Measurements from ENCODE around the gene EXD3. TPM values are rescaled to one million over a fixed set of nuclear protein-coding genes. Genes with fewer than 3 reads are reported as not detected.
A peak's percentile ranks its signal among the peaks of the same experiment; 100 is the strongest.

Gene EXD3
- total and polyA plus RNA-seq, 2 of the 13 experiments (the other 11 are each of a cell fraction or from before 2014, with no cell fraction given) = 2.7 to 4.8 TPM

DNA sequence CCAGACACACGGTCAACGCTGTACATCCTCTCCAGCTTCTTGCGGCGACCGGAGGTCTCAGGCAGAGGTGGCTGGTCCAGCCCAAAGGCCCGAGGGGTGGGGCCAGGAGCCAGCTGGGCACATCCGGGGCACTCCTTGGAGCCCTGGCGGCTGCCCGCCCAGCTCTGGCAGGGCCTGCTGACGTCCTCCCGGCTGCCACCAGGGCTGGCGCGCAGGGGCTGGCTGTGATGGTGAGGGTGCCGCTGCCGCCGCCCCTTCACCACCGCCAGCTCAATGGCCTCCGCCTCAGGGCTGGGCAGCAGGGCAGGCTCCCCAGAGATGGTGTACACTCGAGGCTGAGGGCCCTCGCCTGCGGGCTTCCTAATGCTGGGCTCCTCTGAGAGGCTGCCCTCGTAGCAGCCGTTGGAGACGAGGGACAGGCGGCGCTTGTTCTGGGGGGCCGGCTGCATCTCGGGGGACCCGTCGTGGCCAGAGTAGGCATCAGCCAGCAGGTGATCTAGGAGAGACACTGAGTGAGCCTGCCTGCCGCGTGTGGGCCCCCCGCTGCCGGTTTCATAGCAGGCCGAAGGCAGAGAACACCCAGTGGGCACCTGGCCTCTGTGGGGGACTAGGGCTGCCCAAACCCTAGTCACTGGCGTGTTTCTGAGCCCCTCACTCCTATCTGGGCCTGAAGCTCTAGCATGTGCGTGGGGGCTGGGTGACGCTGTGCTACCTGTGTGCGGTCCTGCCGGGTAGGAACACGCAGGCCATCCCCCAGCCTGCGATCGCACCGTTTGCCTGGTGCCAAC, 34.6 kb upstream of the EXD3 start (continued):
- TF ChIP-seq, protein P1, sequence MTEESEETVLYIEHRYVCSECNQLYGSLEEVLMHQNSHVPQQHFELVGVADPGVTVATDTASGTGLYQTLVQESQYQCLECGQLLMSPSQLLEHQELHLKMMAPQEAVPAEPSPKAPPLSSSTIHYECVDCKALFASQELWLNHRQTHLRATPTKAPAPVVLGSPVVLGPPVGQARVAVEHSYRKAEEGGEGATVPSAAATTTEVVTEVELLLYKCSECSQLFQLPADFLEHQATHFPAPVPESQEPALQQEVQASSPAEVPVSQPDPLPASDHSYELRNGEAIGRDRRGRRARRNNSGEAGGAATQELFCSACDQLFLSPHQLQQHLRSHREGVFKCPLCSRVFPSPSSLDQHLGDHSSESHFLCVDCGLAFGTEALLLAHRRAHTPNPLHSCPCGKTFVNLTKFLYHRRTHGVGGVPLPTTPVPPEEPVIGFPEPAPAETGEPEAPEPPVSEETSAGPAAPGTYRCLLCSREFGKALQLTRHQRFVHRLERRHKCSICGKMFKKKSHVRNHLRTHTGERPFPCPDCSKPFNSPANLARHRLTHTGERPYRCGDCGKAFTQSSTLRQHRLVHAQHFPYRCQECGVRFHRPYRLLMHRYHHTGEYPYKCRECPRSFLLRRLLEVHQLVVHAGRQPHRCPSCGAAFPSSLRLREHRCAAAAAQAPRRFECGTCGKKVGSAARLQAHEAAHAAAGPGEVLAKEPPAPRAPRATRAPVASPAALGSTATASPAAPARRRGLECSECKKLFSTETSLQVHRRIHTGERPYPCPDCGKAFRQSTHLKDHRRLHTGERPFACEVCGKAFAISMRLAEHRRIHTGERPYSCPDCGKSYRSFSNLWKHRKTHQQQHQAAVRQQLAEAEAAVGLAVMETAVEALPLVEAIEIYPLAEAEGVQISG (CRISPR knock-in tag; IDR thresholded peaks at IDR 0.05) = no peak
- TF ChIP-seq, protein P2, sequence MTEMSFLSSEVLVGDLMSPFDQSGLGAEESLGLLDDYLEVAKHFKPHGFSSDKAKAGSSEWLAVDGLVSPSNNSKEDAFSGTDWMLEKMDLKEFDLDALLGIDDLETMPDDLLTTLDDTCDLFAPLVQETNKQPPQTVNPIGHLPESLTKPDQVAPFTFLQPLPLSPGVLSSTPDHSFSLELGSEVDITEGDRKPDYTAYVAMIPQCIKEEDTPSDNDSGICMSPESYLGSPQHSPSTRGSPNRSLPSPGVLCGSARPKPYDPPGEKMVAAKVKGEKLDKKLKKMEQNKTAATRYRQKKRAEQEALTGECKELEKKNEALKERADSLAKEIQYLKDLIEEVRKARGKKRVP (CRISPR knock-in tag; IDR thresholded peaks at IDR 0.05) = no peak
- TF ChIP-seq HOXA7 (CRISPR knock-in tag; IDR thresholded peaks at IDR 0.05) = no peak
- no peak for TF ChIP-seq ZFP36L2 (CRISPR knock-in tag; IDR thresholded peaks at IDR 0.05)
- no peak for TF ChIP-seq ONECUT2 (CRISPR knock-in tag; IDR thresholded peaks at IDR 0.05)
- no peak for TF ChIP-seq NR2F6 (IDR thresholded peaks at IDR 0.05)
- TF ChIP-seq NR2F6 (CRISPR knock-in tag; IDR thresholded peaks at IDR 0.05) = no peak
- no peak for TF ChIP-seq ZKSCAN5 (CRISPR knock-in tag; IDR thresholded peaks at IDR 0.05)
- 0 out of 2 replicates have a peak, but pooled peaks have one; percentile 17 for TF ChIP-seq ZNF253 (CRISPR knock-in tag; IDR thresholded peaks at IDR 0.05; ENCODE audit: borderline replicate concordance)
- TF ChIP-seq, protein P3, sequence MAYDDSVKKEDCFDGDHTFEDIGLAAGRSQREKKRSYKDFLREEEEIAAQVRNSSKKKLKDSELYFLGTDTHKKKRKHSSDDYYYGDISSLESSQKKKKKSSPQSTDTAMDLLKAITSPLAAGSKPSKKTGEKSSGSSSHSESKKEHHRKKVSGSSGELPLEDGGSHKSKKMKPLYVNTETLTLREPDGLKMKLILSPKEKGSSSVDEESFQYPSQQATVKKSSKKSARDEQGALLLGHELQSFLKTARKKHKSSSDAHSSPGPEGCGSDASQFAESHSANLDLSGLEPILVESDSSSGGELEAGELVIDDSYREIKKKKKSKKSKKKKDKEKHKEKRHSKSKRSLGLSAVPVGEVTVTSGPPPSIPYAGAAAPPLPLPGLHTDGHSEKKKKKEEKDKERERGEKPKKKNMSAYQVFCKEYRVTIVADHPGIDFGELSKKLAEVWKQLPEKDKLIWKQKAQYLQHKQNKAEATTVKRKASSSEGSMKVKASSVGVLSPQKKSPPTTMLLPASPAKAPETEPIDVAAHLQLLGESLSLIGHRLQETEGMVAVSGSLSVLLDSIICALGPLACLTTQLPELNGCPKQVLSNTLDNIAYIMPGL (CRISPR knock-in tag; IDR thresholded peaks at IDR 0.05; ENCODE audit: borderline replicate concordance in 1 of 2, low read depth in 1 of 2) = peak in 1 of 2 experiments; percentile 34; a peak in 1 of 4 replicates
- no peak for TF ChIP-seq ZNF256 (CRISPR knock-in tag; conservative IDR thresholded peaks at IDR 0.05)
- no peak for TF ChIP-seq NFKBIZ (CRISPR knock-in tag; IDR thresholded peaks at IDR 0.05)
- TF ChIP-seq NFE2 (CRISPR knock-in tag; IDR thresholded peaks at IDR 0.05) = no peak
- TF ChIP-seq, protein P4, sequence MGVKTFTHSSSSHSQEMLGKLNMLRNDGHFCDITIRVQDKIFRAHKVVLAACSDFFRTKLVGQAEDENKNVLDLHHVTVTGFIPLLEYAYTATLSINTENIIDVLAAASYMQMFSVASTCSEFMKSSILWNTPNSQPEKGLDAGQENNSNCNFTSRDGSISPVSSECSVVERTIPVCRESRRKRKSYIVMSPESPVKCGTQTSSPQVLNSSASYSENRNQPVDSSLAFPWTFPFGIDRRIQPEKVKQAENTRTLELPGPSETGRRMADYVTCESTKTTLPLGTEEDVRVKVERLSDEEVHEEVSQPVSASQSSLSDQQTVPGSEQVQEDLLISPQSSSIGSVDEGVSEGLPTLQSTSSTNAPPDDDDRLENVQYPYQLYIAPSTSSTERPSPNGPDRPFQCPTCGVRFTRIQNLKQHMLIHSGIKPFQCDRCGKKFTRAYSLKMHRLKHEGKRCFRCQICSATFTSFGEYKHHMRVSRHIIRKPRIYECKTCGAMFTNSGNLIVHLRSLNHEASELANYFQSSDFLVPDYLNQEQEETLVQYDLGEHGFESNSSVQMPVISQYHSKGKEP (CRISPR knock-in tag; IDR thresholded peaks at IDR 0.05) = no peak
- peak; percentile 64 for TF ChIP-seq ZNF687 (CRISPR knock-in tag; IDR thresholded peaks at IDR 0.05)
- no peak for TF ChIP-seq PHB2 (IDR thresholded peaks at IDR 0.05; ENCODE audit: partially characterized antibody)
- TF ChIP-seq FOXO1 (CRISPR knock-in tag; IDR thresholded peaks at IDR 0.05) = no peak
